Amygdala (tissue), 56 donors: ENCODE data around the gene LENG8.
"Not testable (repeated sequence)": the region's sequence is repeated elsewhere in the genome, so short reads cannot be mapped to it uniquely, and the experiment has no call there.

Experiments
- DNase-seq, 56 donors: peaks; one replicate each; lab custom pipeline; 2025; lab: John Stamatoyannopoulos, UW

LENG8 gene

GRCh38 chr19:54507824-54508223 lies 58.8 kb downstream of the LENG8 start:
- DNase-seq: no peak

DNA sequence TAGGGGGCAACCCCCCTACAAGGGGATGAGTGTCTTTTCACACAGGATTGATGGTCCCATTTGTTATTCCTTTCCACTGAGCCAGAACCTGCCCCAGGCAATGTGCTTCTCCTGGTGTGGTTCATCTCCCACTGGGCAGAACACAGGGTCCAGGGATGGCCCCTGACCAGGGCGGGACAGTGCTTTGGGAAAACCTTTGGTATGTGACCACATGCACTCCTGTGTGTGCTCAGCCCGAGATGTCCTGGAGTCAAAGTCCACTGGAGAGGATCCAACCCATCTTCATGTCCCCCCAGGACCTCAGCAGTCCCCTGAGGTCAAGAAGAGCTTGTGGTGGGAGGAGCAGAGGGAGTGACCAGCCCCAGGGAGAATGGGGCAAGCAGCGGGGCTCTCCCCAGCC lies 59.5 kb downstream of the LENG8 start:
- DNase-seq: not testable (repeated sequence)

DNA sequence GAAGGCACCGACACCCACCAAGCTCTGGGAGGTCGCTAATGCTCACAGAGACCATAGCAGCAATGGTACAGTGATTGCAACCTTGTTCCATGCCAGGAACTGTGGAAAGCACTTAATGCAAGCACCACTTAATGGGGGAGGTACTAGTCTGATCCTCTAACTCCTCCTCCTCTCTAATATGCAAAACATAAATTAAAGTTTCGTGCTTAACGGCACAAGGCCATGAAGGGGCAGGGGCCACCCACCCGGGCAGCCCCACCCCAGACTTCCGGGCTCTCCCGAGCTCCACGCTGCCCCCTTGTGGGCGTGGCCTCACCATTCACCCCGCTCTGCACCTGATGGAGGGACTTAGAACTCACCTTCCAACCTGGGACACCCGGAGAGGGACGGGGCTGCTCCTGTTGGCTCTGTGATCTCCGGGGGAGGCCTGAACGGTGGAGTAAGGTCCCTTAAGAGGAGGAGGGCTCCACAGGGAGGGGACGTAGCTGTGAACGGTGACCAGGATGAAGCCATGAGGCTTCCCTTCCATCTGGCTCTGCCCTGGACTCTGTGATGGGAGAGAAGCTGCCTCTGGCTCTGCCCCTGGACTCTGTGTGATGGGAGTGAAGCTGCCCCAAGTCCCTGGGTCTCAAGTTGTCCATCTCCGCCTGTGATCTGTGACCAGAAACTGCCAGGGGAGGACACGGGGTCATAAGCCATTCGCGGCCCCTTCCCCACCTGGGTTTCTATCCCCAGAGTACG lies 60.4 kb downstream of the LENG8 start:
- DNase-seq: not testable (repeated sequence)
